Keratinocyte (primary cell): ENCODE results near the gene PRKAG2. TPM values are rescaled to one million over a fixed set of nuclear protein-coding genes. Genes with fewer than 3 reads are reported as not detected.

Source experiments
- DNase-seq: peaks from one replicate; pipeline ENCODE4 v3.0.0-alpha.2; 2011; ENCODE audit warnings: low read depth, missing footprints, low spot score
- FAIRE-seq: peaks from 2 replicates; lab custom pipeline; 2011; peaks lifted over from hg19 to GRCh38; lab: Jason Lieb, UNC
- H2AFZ ChIP-seq: 2 replicates; pipeline ENCODE4 v1.6.0; 2012; ENCODE audit warnings: low read length, control low read depth, inconsistent platforms; ENCODE audit not compliant: control insufficient read depth
- H3K27ac ChIP-seq: 2 replicates; pipeline ENCODE4 v1.5.1; 2011; ENCODE audit warnings: low read length; ENCODE audit not compliant: control insufficient read depth, insufficient read depth
- H3K27me3 ChIP-seq: 3 replicates; pipeline ENCODE4 v1.6.0; 2011; ENCODE audit warnings: low read length; ENCODE audit not compliant: control insufficient read depth, insufficient read depth; ENCODE audit errors: extremely low read depth
- H3K36me3 ChIP-seq, 2 experiments: 2 replicates in 1 of 2; 3 replicates in 1 of 2; pipeline ENCODE4 v1.5.1; 2011; ENCODE audit warnings: low read length in 2 of 2, mild to moderate bottlenecking in 1 of 2; ENCODE audit not compliant: control insufficient read depth in 2 of 2, insufficient read depth in 2 of 2; ENCODE audit errors: extremely low read depth in 1 of 2
- H3K4me1 ChIP-seq: 3 replicates; pipeline ENCODE4 v1.5.1; 2011; ENCODE audit warnings: low read length; ENCODE audit not compliant: control insufficient read depth, insufficient read depth; ENCODE audit errors: extremely low read depth
- H3K4me2 ChIP-seq: 3 replicates; pipeline ENCODE4 v1.6.0; 2011; ENCODE audit warnings: low read depth, low read length; ENCODE audit not compliant: control insufficient read depth, insufficient read depth; ENCODE audit errors: extremely low read depth
- H3K4me3 ChIP-seq, 3 experiments: fragments of 200-600 bp in 1 of 3; sonication (generic) in 1 of 3; 2 replicates in 2 of 3; 3 replicates in 1 of 3; pipeline ENCODE4 v1.5.1; 2011 to 2016; ENCODE audit warnings: low read length in 3 of 3, mild to moderate bottlenecking in 3 of 3, control low read depth in 2 of 3, inconsistent platforms in 1 of 3, low read depth in 1 of 3, mixed read lengths in 1 of 3, mixed run types in 1 of 3, moderate library complexity in 1 of 3; ENCODE audit not compliant: control insufficient read depth in 2 of 3, insufficient read depth in 2 of 3; ENCODE audit errors: extremely low read depth in 1 of 3
- H3K79me2 ChIP-seq: 2 replicates; pipeline ENCODE4 v1.6.0; 2012; ENCODE audit warnings: low read length; ENCODE audit not compliant: control insufficient read depth, insufficient read depth
- H3K9ac ChIP-seq: 3 replicates; pipeline ENCODE4 v1.6.0; 2011; ENCODE audit warnings: low read length; ENCODE audit not compliant: control insufficient read depth, insufficient read depth; ENCODE audit errors: extremely low read depth
- H3K9me1 ChIP-seq: 3 replicates; pipeline ENCODE4 v1.6.0; 2011; ENCODE audit warnings: low read length; ENCODE audit not compliant: control insufficient read depth, insufficient read depth; ENCODE audit errors: extremely low read depth
- H3K9me3 ChIP-seq: 2 replicates; pipeline ENCODE4 v1.5.1; 2012; ENCODE audit warnings: low read depth, low read length; ENCODE audit not compliant: control insufficient read depth
- H4K20me1 ChIP-seq: 3 replicates; pipeline ENCODE4 v1.6.0; 2011; ENCODE audit warnings: low read length; ENCODE audit not compliant: control insufficient read depth, insufficient read depth; ENCODE audit errors: extremely low read depth
- EZH2 ChIP-seq: IDR thresholded peaks from one replicate; pipeline ENCODE4 v1.6.1; 2012; ENCODE audit warnings: inconsistent platforms, mild to moderate bottlenecking, low read length, moderate library complexity
- dilution Hi-C: fragments of 300-500 bp; cut with MboI; formaldehyde crosslinking; loops from one replicate; pipeline ENCODE4 v1.7.0; 2020; ENCODE audit warnings: low sequenced_read_pairs; ENCODE audit not compliant: extremely low pct_ligation_motif_present
- polyA plus RNA-seq, 5 experiments: library from polyadenylated mRNA; depleted of rRNA in 3 of 5; stranded (reverse) in 3 of 5; stranded (forward) in 1 of 5; unstranded in 1 of 5; fragments of >200 nt; gene quantifications; 1 replicate in 1 of 5; 2 replicates in 3 of 5; 3 replicates in 1 of 5; pipeline versions ENCODE4 v1.2.1 to v1.2.3, GENCODE V29; 2011 to 2012; ENCODE audit warnings: missing spikeins in 2 of 5, low read depth in 1 of 5, low replicate concordance in 1 of 5
- TF ChIP-seq, protein P1 (sequence below), 3 experiments: IDR thresholded peaks in 1 of 3; conservative IDR thresholded peaks in 1 of 3; optimal IDR thresholded peaks in 1 of 3; 2 replicates in 2 of 3; 3 replicates in 1 of 3; pipeline versions ENCODE3 to v1.5.1; 2011; ENCODE audit warnings: low read length in 3 of 3, mild to moderate bottlenecking in 3 of 3, moderate library complexity in 2 of 3, control low read depth in 1 of 3, inconsistent platforms in 1 of 3; ENCODE audit not compliant: insufficient read depth in 2 of 3; ENCODE audit errors: extremely low read depth in 1 of 3

The PRKAG2 gene
- polyA plus RNA-seq, 1 donor (not counting 4 experiments of a cell fraction or from before 2014, with no cell fraction given): 39.5 TPM

DNA sequence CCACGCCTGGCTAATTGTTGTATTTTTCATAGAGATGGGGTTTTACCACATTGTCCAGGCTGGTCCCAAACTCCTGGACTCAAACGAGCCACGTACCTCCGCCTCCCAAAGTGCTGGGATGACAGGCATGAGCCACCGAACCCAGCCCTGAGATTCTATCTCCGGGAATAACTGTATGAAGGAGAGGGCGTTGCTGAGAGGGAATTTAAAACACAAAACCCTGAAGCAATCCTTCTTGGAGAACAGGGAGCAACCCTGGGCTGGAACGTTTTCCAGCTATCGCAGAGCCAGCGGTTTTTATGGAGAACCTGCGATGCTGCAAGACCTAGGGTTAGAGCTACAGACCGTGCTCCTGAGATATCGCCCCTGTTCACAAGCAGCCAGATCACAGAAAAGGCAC lies 144.6 kb downstream of the PRKAG2 start:
- TF ChIP-seq, protein P1, sequence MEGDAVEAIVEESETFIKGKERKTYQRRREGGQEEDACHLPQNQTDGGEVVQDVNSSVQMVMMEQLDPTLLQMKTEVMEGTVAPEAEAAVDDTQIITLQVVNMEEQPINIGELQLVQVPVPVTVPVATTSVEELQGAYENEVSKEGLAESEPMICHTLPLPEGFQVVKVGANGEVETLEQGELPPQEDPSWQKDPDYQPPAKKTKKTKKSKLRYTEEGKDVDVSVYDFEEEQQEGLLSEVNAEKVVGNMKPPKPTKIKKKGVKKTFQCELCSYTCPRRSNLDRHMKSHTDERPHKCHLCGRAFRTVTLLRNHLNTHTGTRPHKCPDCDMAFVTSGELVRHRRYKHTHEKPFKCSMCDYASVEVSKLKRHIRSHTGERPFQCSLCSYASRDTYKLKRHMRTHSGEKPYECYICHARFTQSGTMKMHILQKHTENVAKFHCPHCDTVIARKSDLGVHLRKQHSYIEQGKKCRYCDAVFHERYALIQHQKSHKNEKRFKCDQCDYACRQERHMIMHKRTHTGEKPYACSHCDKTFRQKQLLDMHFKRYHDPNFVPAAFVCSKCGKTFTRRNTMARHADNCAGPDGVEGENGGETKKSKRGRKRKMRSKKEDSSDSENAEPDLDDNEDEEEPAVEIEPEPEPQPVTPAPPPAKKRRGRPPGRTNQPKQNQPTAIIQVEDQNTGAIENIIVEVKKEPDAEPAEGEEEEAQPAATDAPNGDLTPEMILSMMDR (optimal IDR thresholded peaks at IDR 0.05 in 1 of 3, IDR thresholded peaks at IDR 0.05 in 1 of 3, conservative IDR thresholded peaks at IDR 0.05 in 1 of 3; ENCODE audit: extremely low read depth in 1 of 3, insufficient read depth in 2 of 3, low read length in 3 of 3): no peak
- no peak for TF ChIP-seq EZH2
- DNase-seq: no peak
- dilution Hi-C loops: no loop called here
- no peak overlapping the region for H2AFZ ChIP-seq
- H3K9me1 ChIP-seq: no peaks in the 10 kb centered on the region
- no peaks in the 10 kb centered on the region for H3K36me3 ChIP-seq
- FAIRE-seq: no peak
- peaks cover 24% of the 10 kb centered on the region for H3K4me1 ChIP-seq
- no peak overlapping the region for H3K4me3 ChIP-seq
- H3K27me3 ChIP-seq: no peaks in the 10 kb centered on the region
- H3K79me2 ChIP-seq: no peaks in the 10 kb centered on the region
- no peak overlapping the region for H3K4me2 ChIP-seq
- H3K27ac ChIP-seq: no peak overlapping the region
- no peaks in the 10 kb centered on the region for H3K9me3 ChIP-seq
- no peaks in the 10 kb centered on the region for H4K20me1 ChIP-seq
- no peak overlapping the region for H3K9ac ChIP-seq

GRCh38 chr7:151731022-151731441 lies 145.9 kb downstream of the PRKAG2 start:
- no peak for TF ChIP-seq EZH2
- TF ChIP-seq, protein P1 (optimal IDR thresholded peaks at IDR 0.05 in 1 of 3, IDR thresholded peaks at IDR 0.05 in 1 of 3, conservative IDR thresholded peaks at IDR 0.05 in 1 of 3; ENCODE audit: extremely low read depth in 1 of 3, insufficient read depth in 2 of 3, low read length in 3 of 3): no peak
- no peaks in the 10 kb centered on the region for H3K27me3 ChIP-seq
- H4K20me1 ChIP-seq: no peaks in the 10 kb centered on the region
- H3K36me3 ChIP-seq: no peaks in the 10 kb centered on the region
- H3K4me3 ChIP-seq: no peak overlapping the region
- H2AFZ ChIP-seq: no peak overlapping the region
- H3K79me2 ChIP-seq: no peaks in the 10 kb centered on the region
- H3K9ac ChIP-seq: no peak overlapping the region
- H3K27ac ChIP-seq: no peak overlapping the region
- H3K9me1 ChIP-seq: no peaks in the 10 kb centered on the region
- no peak overlapping the region for H3K4me2 ChIP-seq
- FAIRE-seq (no peak), DNase-seq (no peak)
- dilution Hi-C loops: no loop called here
- H3K4me1 ChIP-seq: peaks cover 19% of the 10 kb centered on the region
- H3K9me3 ChIP-seq: no peaks in the 10 kb centered on the region
